ENCODE measurements around the gene SLC46A2. TPM values are rescaled to one million over a fixed set of nuclear protein-coding genes. Genes with fewer than 3 reads are reported as not detected.

The SLC46A2 gene
- total and polyA plus RNA-seq, 2 of the 8 experiments (the other 6 are each of a cell fraction or from before 2014, with no cell fraction given), result 0.03 TPM; not detected in 1

- Histone ChIP-seq H3K9me3 (ENCODE audit: insufficient read depth in 2 of 2, low read depth in 1 of 2, low read length in 1 of 2) (no peaks in the 10 kb centered on the region), H3K79me2 (ENCODE audit: control insufficient read depth in 1 of 2, insufficient read depth in 2 of 2, low read length in 2 of 2) (no peaks in the 10 kb centered on the region), H2AK5ac (ENCODE audit: low read depth, low read length) (no peak overlapping the region), H3K23ac (ENCODE audit: insufficient read length) (no peak overlapping the region), H3K18ac (ENCODE audit: extremely low read depth, low read length) (peak overlapping the region; percentile 38; the same call in 1 of the 2 replicates), H3K79me1 (ENCODE audit: low read depth, low read length) (no peaks in the 10 kb centered on the region), H3K56ac (replicated peaks; ENCODE audit: insufficient read length, low read depth, low read length) (no peak overlapping the region), H2BK120ac (replicated peaks; ENCODE audit: low read depth, low read length) (no peak overlapping the region), H3K27me3 (replicated peaks in 1 of 4; ENCODE audit: control insufficient read depth in 3 of 4, extremely low read depth in 1 of 4, insufficient read depth in 3 of 4, low read length in 3 of 4) (no peaks in the 10 kb centered on the region), H4K5ac (ENCODE audit: insufficient read length, low read depth, low read length) (no peak overlapping the region), H4K20me1 (replicated peaks in 1 of 2; ENCODE audit: control insufficient read depth in 1 of 2, insufficient read depth in 2 of 2, low read length in 2 of 2) (no peaks in the 10 kb centered on the region), H3K36me3 (ENCODE audit: control insufficient read depth in 2 of 4, insufficient read depth in 4 of 4, low read length in 3 of 4) (peaks cover 0 to 2% (median 0%) of the 10 kb centered on the region in 4 experiments; a peak in 1 of 8 replicates), H3K27ac (ENCODE audit: low read depth, low read length) (no peak overlapping the region), H2BK12ac (ENCODE audit: low read depth, low read length) (no peak overlapping the region), H3K23me2 (ENCODE audit: low read depth, low read length) (peaks cover 5% of the 10 kb centered on the region; the same call in 1 of the 2 replicates), H3K4me3 (ENCODE audit: extremely low read depth in 1 of 4, insufficient read depth in 2 of 4, low read depth in 3 of 4, low read length in 4 of 4) (no peak overlapping the region), H4K8ac (ENCODE audit: extremely low read depth, insufficient read depth, low read length) (no peak overlapping the region), H2BK5ac (ENCODE audit: low read depth, low read length) (no peak overlapping the region), H3K4ac (replicated peaks; ENCODE audit: insufficient read length, low read depth, low read length) (no peak overlapping the region), H2BK20ac (ENCODE audit: low read length) (no peak overlapping the region), H3K9ac (replicated peaks in 1 of 4; ENCODE audit: extremely low read depth in 1 of 4, low read depth in 3 of 4, low read length in 3 of 4) (no peak overlapping the region), H4K91ac (replicated peaks; ENCODE audit: insufficient read length, low read length) (no peak overlapping the region), H3K4me1 (replicated peaks in 1 of 4; ENCODE audit: control insufficient read depth in 3 of 4, insufficient read depth in 4 of 4, low read length in 3 of 4) (peaks cover 0 to 6% (median 1%) of the 10 kb centered on the region in 4 experiments; a peak in 2 of 7 replicates), H3K14ac (ENCODE audit: insufficient read length) (no peak overlapping the region), H2AFZ (ENCODE audit: low read length) (no peak overlapping the region), H2BK15ac (ENCODE audit: low read length) (no peak overlapping the region), H3K4me2 (ENCODE audit: insufficient read depth in 1 of 2, low read depth in 2 of 2, low read length in 2 of 2) (no peak overlapping the region)
- DNase-seq (ENCODE audit: low read depth in 1 of 2, low spot score in 2 of 2) (no peak), FAIRE-seq (no peak)
- ChIA-PET CTCF (ENCODE audit: partially characterized antibody) (interaction anchor here (2.0 to 2.5 kb wide), 4 partner anchors 9 to 33 kb away, joined by 4 to 9 read pairs (median 8); no protein-coding TSS in a partner anchor), POLR2A (ENCODE audit: partially characterized antibody) (no interaction called here)
- TF ChIP-seq EGR1 (IDR thresholded peaks at IDR 0.05; ENCODE audit: borderline replicate concordance, low read depth, low read length) (no peak), TAF1 (IDR thresholded peaks at IDR 0.05; ENCODE audit: low read depth, low read length) (no peak), TBP (IDR thresholded peaks at IDR 0.05; ENCODE audit: low read depth, low read length) (no peak), JUND (IDR thresholded peaks at IDR 0.05; ENCODE audit: low read length) (no peak), SIRT6 (IDR thresholded peaks at IDR 0.05; ENCODE audit: low read length) (no peak), POLR2AphosphoS5 (IDR thresholded peaks at IDR 0.05; ENCODE audit: low read depth, low read length) (no peak), MAX (IDR thresholded peaks at IDR 0.05) (no peak), ATF3 (IDR thresholded peaks at IDR 0.05; ENCODE audit: insufficient read depth, low read depth, low read length) (no peak), BCL11A (IDR thresholded peaks at IDR 0.05; ENCODE audit: low read depth in 2 of 2, low read length in 2 of 2) (no peak), EZH2 (IDR thresholded peaks at IDR 0.05; ENCODE audit: low read depth, low read length, severe bottlenecking) (no peak), RXRA (IDR thresholded peaks at IDR 0.05; ENCODE audit: insufficient read depth, low read depth, low read length) (no peak)
- 92% methylated on average over 6 of the region's 6 CpGs; no CpG with 5 or more reads in 1 of the 2 experiments for WGBS, 2 experiments (ENCODE audit: extremely low coverage in 1 of 2, insufficient coverage in 1 of 2, insufficient read length in 1 of 2, insufficient replicate concordance in 2 of 2, low coverage in 1 of 2, low lambda C conversion rate in 2 of 2, missing lambda C conversion rate in 1 of 2)
Observed at GRCh38 chr9:112870556-112870955, 20.1 kb downstream of the SLC46A2 start.
